ENCODE results near the gene VPS13D.

VPS13D gene

DNA sequence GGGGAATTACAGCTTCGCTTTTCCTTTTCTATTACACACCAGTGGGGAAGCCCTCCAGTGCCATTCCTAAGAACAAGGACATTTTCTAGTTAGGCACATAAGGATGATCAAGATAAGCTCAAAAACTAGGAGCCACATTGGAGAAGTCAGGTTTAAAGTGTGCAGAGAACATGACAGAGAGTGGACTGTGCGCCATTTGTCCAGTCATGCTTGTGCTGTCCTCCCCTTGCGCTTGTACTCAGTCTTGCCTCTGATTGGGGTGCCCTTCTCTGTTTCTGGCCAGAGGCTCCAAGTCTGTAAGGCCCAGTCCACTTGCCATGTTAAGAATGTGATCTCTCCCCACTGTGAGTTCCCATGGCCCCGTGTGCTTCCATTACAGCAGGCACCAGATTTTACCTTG is 198.5 kb downstream of the VPS13D start:
- Histone ChIP-seq H3K36me3 (peaks cover 34% of the 10 kb centered on the region), H3K4me3 (ENCODE audit: low read depth in 1 of 2, low read length in 1 of 2) (no peak overlapping the region), H3K27me3 (no peaks in the 10 kb centered on the region), H3K27ac (no peak overlapping the region), H3K9me3 (no peaks in the 10 kb centered on the region), H3K4me1 (ENCODE audit: control insufficient read depth in 1 of 2, insufficient read depth in 1 of 2, low read depth in 1 of 2, low read length in 1 of 2) (no peaks in the 10 kb centered on the region)
- TF ChIP-seq, protein P1, sequence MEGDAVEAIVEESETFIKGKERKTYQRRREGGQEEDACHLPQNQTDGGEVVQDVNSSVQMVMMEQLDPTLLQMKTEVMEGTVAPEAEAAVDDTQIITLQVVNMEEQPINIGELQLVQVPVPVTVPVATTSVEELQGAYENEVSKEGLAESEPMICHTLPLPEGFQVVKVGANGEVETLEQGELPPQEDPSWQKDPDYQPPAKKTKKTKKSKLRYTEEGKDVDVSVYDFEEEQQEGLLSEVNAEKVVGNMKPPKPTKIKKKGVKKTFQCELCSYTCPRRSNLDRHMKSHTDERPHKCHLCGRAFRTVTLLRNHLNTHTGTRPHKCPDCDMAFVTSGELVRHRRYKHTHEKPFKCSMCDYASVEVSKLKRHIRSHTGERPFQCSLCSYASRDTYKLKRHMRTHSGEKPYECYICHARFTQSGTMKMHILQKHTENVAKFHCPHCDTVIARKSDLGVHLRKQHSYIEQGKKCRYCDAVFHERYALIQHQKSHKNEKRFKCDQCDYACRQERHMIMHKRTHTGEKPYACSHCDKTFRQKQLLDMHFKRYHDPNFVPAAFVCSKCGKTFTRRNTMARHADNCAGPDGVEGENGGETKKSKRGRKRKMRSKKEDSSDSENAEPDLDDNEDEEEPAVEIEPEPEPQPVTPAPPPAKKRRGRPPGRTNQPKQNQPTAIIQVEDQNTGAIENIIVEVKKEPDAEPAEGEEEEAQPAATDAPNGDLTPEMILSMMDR (IDR thresholded peaks at IDR 0.05) = no peak

DNA sequence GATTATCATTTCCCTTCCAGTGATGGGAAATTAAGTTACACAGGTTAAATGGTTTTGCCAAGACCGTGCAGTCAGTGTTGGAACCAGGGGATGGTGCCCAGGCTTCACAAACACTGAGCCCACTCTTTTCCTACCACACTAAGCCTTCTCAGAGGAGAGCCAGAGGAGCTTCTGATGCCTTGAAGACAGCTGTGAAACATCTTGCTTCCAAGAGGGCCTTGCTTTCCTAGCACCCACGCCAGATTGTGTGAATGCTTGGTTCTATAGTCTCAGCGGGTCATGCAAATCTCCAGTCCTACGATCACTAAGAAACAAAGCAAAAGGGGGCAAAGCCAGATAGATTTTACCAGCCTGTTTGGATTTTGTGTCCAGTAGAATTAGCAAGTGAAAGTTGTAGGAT is 200.7 kb downstream of the VPS13D start:
- H3K4me3 ChIP-seq (ENCODE audit: low read depth in 1 of 2, low read length in 1 of 2) = no peak overlapping the region
- H3K9me3 ChIP-seq = no peaks in the 10 kb centered on the region
- no peaks in the 10 kb centered on the region for H3K27me3 ChIP-seq

DNA sequence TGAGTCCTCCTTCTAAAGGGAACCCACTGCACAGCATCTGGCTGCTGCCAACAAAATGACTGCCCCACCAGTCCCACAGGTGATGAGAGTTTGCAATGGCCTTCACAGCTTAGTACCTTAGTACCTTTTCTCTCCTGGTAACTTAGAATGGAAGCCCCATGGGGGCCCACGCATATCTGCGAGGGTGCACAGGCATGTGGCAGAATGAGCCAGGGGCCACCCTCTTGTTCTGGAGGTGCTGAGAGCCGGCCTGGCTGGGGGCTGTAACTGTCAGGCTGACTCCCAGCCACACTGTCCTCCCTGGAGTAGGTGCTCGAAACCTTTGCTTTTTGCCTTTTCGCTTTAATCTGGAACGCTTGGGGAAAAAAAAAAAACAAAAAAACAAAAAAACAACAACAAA is 203.1 kb downstream of the VPS13D start:
- H3K36me3 ChIP-seq = peaks cover 38% of the 10 kb centered on the region
- no peaks in the 10 kb centered on the region for H3K4me1 ChIP-seq (ENCODE audit: control insufficient read depth in 1 of 2, insufficient read depth in 1 of 2, low read depth in 1 of 2, low read length in 1 of 2)
- no peak overlapping the region for H3K27ac ChIP-seq
- H3K4me3 ChIP-seq (ENCODE audit: low read depth in 1 of 2, low read length in 1 of 2) = no peak overlapping the region
- no peaks in the 10 kb centered on the region for H3K9me3 ChIP-seq
- TF ChIP-seq, protein P1 (IDR thresholded peaks at IDR 0.05) = no peak
- H3K27me3 ChIP-seq = no peaks in the 10 kb centered on the region

More for the DNA sequence above, 200.7 kb downstream of the VPS13D start:
- Histone ChIP-seq H3K4me1 (ENCODE audit: control insufficient read depth in 1 of 2, insufficient read depth in 1 of 2, low read depth in 1 of 2, low read length in 1 of 2) (no peaks in the 10 kb centered on the region), H3K27ac (no peak overlapping the region), H3K36me3 (peaks cover 37% of the 10 kb centered on the region)
- TF ChIP-seq, protein P1 (IDR thresholded peaks at IDR 0.05) = no peak

DNA sequence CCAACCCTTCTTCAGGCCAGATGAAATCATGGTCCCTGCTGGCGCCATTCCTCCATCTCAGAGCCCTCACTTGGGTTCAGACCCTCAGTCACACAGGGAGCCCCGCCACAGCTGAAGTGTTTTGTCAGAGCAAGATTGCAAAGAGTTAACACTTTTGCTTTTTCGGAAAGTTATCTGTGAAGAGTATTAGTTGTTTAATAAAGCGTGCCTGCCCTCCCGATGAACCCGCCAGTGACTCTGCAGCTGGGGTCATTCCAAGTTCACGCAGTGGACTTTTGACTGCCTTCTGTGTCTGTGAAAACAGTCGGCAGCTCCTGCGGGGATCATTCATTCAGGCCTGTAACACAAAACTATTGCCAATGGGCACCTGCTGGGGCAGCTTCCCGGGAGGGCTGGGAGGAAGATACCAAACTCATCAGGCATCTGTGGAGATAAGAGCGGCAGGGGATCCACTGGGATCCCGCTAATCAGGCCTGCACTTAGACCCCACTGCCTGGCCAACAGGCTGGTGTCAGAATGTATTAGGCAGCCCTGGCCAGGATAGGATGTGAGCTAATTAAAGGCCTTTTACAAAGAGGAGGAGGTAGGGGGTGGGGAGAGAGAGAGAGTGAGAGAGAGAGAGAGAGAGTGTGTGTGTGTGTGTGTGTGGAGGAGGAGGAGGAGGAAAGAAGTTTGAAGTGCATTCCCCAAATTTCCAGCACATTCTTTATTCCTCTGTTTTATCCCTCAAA is 203.7 kb downstream of the VPS13D start:
- Histone ChIP-seq H3K27ac (no peak overlapping the region), H3K4me3 (ENCODE audit: low read depth in 1 of 2, low read length in 1 of 2) (no peak overlapping the region), H3K36me3 (peaks cover 35% of the 10 kb centered on the region), H3K27me3 (no peaks in the 10 kb centered on the region), H3K9me3 (no peaks in the 10 kb centered on the region), H3K4me1 (ENCODE audit: control insufficient read depth in 1 of 2, insufficient read depth in 1 of 2, low read depth in 1 of 2, low read length in 1 of 2) (no peaks in the 10 kb centered on the region)
- TF ChIP-seq, protein P1 (IDR thresholded peaks at IDR 0.05) = no peak

DNA sequence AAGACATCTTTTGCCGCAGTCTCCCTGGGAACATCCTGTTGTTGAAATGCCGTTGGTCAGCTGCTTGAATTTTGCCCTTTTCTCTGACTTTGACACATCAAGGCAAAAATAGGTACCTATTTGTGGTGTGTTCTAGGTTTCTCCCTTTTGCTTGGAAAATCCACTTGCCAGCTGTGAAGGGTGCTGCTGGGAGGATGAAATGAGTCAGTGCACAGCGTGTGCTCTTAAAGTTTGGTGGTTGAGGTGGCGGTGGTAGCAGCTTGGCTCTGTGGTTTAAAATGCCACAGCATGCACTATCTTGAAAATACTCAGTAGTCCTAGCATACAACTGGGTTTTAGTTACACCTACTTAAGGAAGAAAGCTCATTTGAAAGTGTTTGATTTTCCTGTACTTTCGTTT is 204.3 kb downstream of the VPS13D start:
- H3K36me3 ChIP-seq = peaks cover 38% of the 10 kb centered on the region
- no peak overlapping the region for H3K4me3 ChIP-seq (ENCODE audit: low read depth in 1 of 2, low read length in 1 of 2)
- no peaks in the 10 kb centered on the region for H3K9me3 ChIP-seq
- no peaks in the 10 kb centered on the region for H3K27me3 ChIP-seq
- no peak overlapping the region for H3K27ac ChIP-seq
- no peaks in the 10 kb centered on the region for H3K4me1 ChIP-seq (ENCODE audit: control insufficient read depth in 1 of 2, insufficient read depth in 1 of 2, low read depth in 1 of 2, low read length in 1 of 2)
- TF ChIP-seq, protein P1 (IDR thresholded peaks at IDR 0.05) = no peak
